Osteocyte (in vitro differentiated cells): ENCODE data around the gene KLRK1. TPM values are rescaled to one million over a fixed set of nuclear protein-coding genes. Genes with fewer than 3 reads are reported as not detected.
A peak's percentile ranks its signal among the peaks of the same experiment; 100 is the strongest.
"Not testable (repeated sequence)": the region's sequence is repeated elsewhere in the genome, so short reads cannot be mapped to it uniquely, and the experiment has no call there.

Experiments used
- DNase-seq: peaks from one replicate; pipeline ENCODE4 v3.0.0; 2021; ENCODE audit warnings: mixed read lengths; ENCODE audit not compliant: unreplicated experiment; ENCODE audit errors: extremely low spot score
- H3K27ac Mint-ChIP-seq: one replicate; pipeline ENCODE4 v1.8.0; 2021; ENCODE audit warnings: mild to moderate bottlenecking, mixed read lengths; ENCODE audit not compliant: unreplicated experiment
- H3K27me3 Mint-ChIP-seq: one replicate; pipeline ENCODE4 v1.8.0; 2021; ENCODE audit warnings: mixed read lengths; ENCODE audit not compliant: unreplicated experiment
- H3K36me3 Mint-ChIP-seq: one replicate; pipeline ENCODE4 v1.8.0; 2021; ENCODE audit warnings: mixed read lengths; ENCODE audit not compliant: unreplicated experiment
- H3K4me1 Mint-ChIP-seq: one replicate; pipeline ENCODE4 v1.8.0; 2021; ENCODE audit warnings: mixed read lengths; ENCODE audit not compliant: unreplicated experiment
- H3K4me3 Mint-ChIP-seq: one replicate; pipeline ENCODE4 v1.8.0; 2021; ENCODE audit warnings: mild to moderate bottlenecking, moderate library complexity, mixed read lengths; ENCODE audit not compliant: unreplicated experiment
- H3K9me3 Mint-ChIP-seq: one replicate; pipeline ENCODE4 v1.8.0; 2021; ENCODE audit warnings: mixed read lengths; ENCODE audit not compliant: unreplicated experiment
- total RNA-seq: library from RNA; stranded (reverse); gene quantifications from 2 replicates; pipeline ENCODE4 v1.2.1, GENCODE V29; 2021
- TF ChIP-seq, protein P1 (sequence below): fragments of 200-600 bp; sonication (generic); IDR thresholded peaks from 2 replicates; pipeline ENCODE4 v1.5.0; 2021; ENCODE audit warnings: antibody characterized with exemption, mild to moderate bottlenecking, moderate library complexity

KLRK1 gene
- total RNA-seq, 1 donor from 2014 or later: 3.2 TPM

- DNase-seq: no peak
- H3K9me3 Mint-ChIP-seq: peaks cover 9% of the 10 kb centered on the region
- H3K27me3 Mint-ChIP-seq: no peaks in the 10 kb centered on the region
- H3K27ac Mint-ChIP-seq: no peak overlapping the region
- H3K36me3 Mint-ChIP-seq: peaks cover 22% of the 10 kb centered on the region
- TF ChIP-seq, protein P1, sequence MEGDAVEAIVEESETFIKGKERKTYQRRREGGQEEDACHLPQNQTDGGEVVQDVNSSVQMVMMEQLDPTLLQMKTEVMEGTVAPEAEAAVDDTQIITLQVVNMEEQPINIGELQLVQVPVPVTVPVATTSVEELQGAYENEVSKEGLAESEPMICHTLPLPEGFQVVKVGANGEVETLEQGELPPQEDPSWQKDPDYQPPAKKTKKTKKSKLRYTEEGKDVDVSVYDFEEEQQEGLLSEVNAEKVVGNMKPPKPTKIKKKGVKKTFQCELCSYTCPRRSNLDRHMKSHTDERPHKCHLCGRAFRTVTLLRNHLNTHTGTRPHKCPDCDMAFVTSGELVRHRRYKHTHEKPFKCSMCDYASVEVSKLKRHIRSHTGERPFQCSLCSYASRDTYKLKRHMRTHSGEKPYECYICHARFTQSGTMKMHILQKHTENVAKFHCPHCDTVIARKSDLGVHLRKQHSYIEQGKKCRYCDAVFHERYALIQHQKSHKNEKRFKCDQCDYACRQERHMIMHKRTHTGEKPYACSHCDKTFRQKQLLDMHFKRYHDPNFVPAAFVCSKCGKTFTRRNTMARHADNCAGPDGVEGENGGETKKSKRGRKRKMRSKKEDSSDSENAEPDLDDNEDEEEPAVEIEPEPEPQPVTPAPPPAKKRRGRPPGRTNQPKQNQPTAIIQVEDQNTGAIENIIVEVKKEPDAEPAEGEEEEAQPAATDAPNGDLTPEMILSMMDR: no peak
- H3K4me3 Mint-ChIP-seq: no peak overlapping the region
- peaks cover 46% of the 10 kb centered on the region for H3K4me1 Mint-ChIP-seq
Measured at GRCh38 chr12:10400829-10401228, 11.0 kb upstream of the KLRK1 start.

GRCh38 chr12:10398168-10398567 lies 8.3 kb upstream of the KLRK1 start:
- DNase-seq: no peak
- no peaks in the 10 kb centered on the region for H3K27me3 Mint-ChIP-seq
- peak overlapping the region; percentile 65 for H3K4me3 Mint-ChIP-seq
- peak overlapping the region; percentile 93 for H3K27ac Mint-ChIP-seq
- TF ChIP-seq, protein P1: no peak
- peaks cover 14% of the 10 kb centered on the region for H3K36me3 Mint-ChIP-seq
- no peaks in the 10 kb centered on the region for H3K9me3 Mint-ChIP-seq
- H3K4me1 Mint-ChIP-seq: peaks cover 73% of the 10 kb centered on the region

DNA sequence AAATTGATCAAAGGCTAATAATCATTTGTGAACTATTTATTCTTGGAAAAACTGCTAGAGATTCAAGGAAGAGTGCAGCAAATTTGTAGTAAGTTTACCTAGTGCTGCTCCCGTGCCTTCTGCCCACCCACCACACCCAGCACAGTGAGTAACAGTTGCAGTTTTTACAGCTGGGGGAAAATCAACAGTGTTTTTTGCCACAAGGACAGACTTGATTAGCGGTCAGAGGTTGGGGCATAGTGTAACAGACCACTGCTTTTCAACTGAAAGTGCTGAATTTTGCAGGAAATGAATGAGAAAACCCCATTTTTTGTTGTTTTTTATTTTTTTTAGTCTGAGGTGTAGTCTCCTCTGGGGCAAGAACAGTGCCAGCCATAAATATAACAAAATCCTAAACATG lies 7.5 kb upstream of the KLRK1 start:
- TF ChIP-seq, protein P1: no peak
- H3K4me1 Mint-ChIP-seq: peaks cover 82% of the 10 kb centered on the region
- peak overlapping the region; percentile 93 for H3K27ac Mint-ChIP-seq
- no peaks in the 10 kb centered on the region for H3K9me3 Mint-ChIP-seq
- no peak for DNase-seq
- peaks cover 11% of the 10 kb centered on the region for H3K36me3 Mint-ChIP-seq
- H3K4me3 Mint-ChIP-seq: peak overlapping the region; percentile 65
- no peaks in the 10 kb centered on the region for H3K27me3 Mint-ChIP-seq

- not testable (repeated sequence) for H3K9me3 Mint-ChIP-seq, DNase-seq, H3K27me3 Mint-ChIP-seq, H3K36me3 Mint-ChIP-seq
- Mint-ChIP-seq H3K4me1 (peaks cover 86% of the 10 kb centered on the region), H3K4me3 (peak overlapping the region; percentile 62), H3K27ac (peak overlapping the region; percentile 93)
Measured at GRCh38 chr12:10396176-10396575, 6.3 kb upstream of the KLRK1 start.

DNA sequence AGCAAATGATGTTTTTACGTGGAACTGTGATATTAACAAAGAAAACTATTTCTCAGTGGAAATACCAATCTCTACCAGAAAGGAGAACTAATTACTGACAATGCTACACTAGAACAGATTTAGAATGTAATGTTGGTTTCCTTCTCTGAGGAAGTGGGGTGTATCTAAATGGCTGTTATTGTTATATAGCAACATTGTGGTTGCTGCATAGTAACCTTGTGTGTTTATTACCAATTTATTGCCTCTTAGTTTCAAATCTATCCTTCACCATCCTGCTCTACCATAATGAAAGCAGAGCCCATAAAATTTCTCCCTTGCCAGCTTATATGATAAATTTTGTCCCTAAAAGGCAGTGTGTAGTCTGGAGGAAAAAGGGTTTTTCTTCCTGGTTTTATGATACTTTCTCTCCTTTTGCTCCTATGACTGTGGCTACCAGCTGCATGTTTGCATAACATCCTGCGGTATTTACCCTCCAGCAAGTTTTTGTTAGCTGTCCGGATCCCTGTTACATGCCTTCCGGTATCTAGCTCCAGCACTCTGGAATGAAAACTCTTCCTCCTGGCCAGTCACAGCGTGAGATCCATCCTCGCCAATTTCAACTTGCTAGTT lies 5.7 kb upstream of the KLRK1 start:
- peak; percentile 87 for DNase-seq
- Mint-ChIP-seq H3K4me3 (peak overlapping the region; percentile 38), H3K27ac (peak overlapping the region; percentile 93), H3K4me1 (peaks cover 80% of the 10 kb centered on the region), H3K27me3 (no peaks in the 10 kb centered on the region), H3K36me3 (peaks cover 8% of the 10 kb centered on the region), H3K9me3 (no peaks in the 10 kb centered on the region)
- TF ChIP-seq, protein P1: no peak

DNA sequence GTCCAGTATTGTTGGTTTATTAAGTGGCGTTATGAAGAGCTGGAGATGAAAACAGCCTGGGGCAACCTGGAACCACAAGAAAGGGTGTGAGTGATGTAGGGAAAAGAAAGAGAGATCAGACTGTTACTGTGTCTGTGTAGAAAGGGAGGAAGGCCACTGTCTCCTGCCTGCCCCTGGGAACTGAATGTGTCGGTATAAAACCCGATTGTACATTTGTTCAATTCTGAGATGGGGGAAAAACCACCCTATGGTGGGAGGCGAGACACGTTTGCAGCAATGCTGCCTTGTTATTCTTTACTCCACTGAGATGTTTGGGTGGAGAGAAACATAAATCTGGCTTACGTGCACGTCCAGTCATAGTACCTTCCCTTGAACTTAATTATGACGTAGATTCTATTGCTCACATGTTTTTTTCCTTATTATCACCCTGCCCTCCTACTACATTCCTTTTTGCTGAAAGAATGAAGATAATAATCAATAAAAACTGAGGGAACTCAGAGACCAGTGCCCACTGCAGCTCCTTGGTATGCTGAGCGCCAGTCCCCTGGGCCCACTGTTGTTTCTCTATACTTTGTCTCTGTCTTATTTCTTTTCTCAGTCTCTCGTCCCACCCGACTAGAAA lies 4.8 kb upstream of the KLRK1 start:
- H3K4me3 Mint-ChIP-seq, DNase-seq, H3K9me3 Mint-ChIP-seq, H3K36me3 Mint-ChIP-seq, H3K27me3 Mint-ChIP-seq: not testable (repeated sequence)
- H3K27ac Mint-ChIP-seq: peak overlapping the region; percentile 93
- H3K4me1 Mint-ChIP-seq: peaks cover 82% of the 10 kb centered on the region
